ENCODE measurements around the gene TBC1D12.
A peak's percentile ranks its signal among the peaks of the same experiment; 100 is the strongest.

Gene TBC1D12

GRCh38 chr10:94397549-94398370, 4.6 kb upstream of the TBC1D12 start:
- DNase-seq (ENCODE audit: insufficient read length, low spot score) (peak; percentile 63), FAIRE-seq (peak; percentile 96)
- TF ChIP-seq POLR2A (IDR thresholded peaks at IDR 0.05; ENCODE audit: low read depth, low read length): no peak

GRCh38 chr10:94398762-94399161, 3.6 kb upstream of the TBC1D12 start:
- no peak for DNase-seq (ENCODE audit: insufficient read length, low spot score)
- TF ChIP-seq POLR2A (IDR thresholded peaks at IDR 0.05; ENCODE audit: low read depth, low read length): no peak
- FAIRE-seq: no peak

GRCh38 chr10:94402843-94403379, 570 bp downstream of the TBC1D12 start:
- TF ChIP-seq POLR2A (IDR thresholded peaks at IDR 0.05; ENCODE audit: low read depth, low read length): no peak
- DNase-seq (ENCODE audit: insufficient read length, low spot score) (peak; percentile 38), FAIRE-seq (no peak)

GRCh38 chr10:94403380-94404213, 1.3 kb downstream of the TBC1D12 start:
- TF ChIP-seq POLR2A (IDR thresholded peaks at IDR 0.05; ENCODE audit: low read depth, low read length): no peak
- DNase-seq (ENCODE audit: insufficient read length, low spot score) (peak; percentile 54), FAIRE-seq (peak; percentile 74)

- DNase-seq (ENCODE audit: insufficient read length, low spot score): no peak
- no peak for TF ChIP-seq POLR2A (IDR thresholded peaks at IDR 0.05; ENCODE audit: low read depth, low read length)
- FAIRE-seq: no peak
Measured at GRCh38 chr10:94405406-94405805, 3.1 kb downstream of the TBC1D12 start.

- peak; percentile 84 for FAIRE-seq
- no peak for DNase-seq (ENCODE audit: insufficient read length, low spot score)
Measured at GRCh38 chr10:94407668-94408067, 5.3 kb downstream of the TBC1D12 start.

GRCh38 chr10:94409021-94409657, 6.8 kb downstream of the TBC1D12 start:
- TF ChIP-seq POLR2A (IDR thresholded peaks at IDR 0.05; ENCODE audit: low read depth, low read length): no peak
- FAIRE-seq: peak; percentile 73
- no peak for DNase-seq (ENCODE audit: insufficient read length, low spot score)

More at GRCh38 chr10:94407668-94408067, 5.3 kb downstream of the TBC1D12 start:
- TF ChIP-seq POLR2A (IDR thresholded peaks at IDR 0.05; ENCODE audit: low read depth, low read length): no peak

GRCh38 chr10:94411304-94411703, 9.0 kb downstream of the TBC1D12 start:
- no peak for TF ChIP-seq POLR2A (IDR thresholded peaks at IDR 0.05; ENCODE audit: low read depth, low read length)
- no peak for DNase-seq (ENCODE audit: insufficient read length, low spot score)
- FAIRE-seq: peak; percentile 72

GRCh38 chr10:94412449-94412848, 10.1 kb downstream of the TBC1D12 start:
- FAIRE-seq (no peak), DNase-seq (ENCODE audit: insufficient read length, low spot score) (no peak)
- no peak for TF ChIP-seq POLR2A (IDR thresholded peaks at IDR 0.05; ENCODE audit: low read depth, low read length)

GRCh38 chr10:94413361-94413760, 11.0 kb downstream of the TBC1D12 start:
- FAIRE-seq (peak; percentile 84), DNase-seq (ENCODE audit: insufficient read length, low spot score) (no peak)
- no peak for TF ChIP-seq POLR2A (IDR thresholded peaks at IDR 0.05; ENCODE audit: low read depth, low read length)

- TF ChIP-seq POLR2A (IDR thresholded peaks at IDR 0.05; ENCODE audit: low read depth, low read length): no peak
- no peak for DNase-seq (ENCODE audit: insufficient read length, low spot score)
- FAIRE-seq: peak; percentile 82
Measured at GRCh38 chr10:94416896-94417295, 14.6 kb downstream of the TBC1D12 start.

- TF ChIP-seq POLR2A (IDR thresholded peaks at IDR 0.05; ENCODE audit: low read depth, low read length): no peak
- DNase-seq (ENCODE audit: insufficient read length, low spot score) (no peak), FAIRE-seq (no peak)
Measured at GRCh38 chr10:94417321-94417720, 15.0 kb downstream of the TBC1D12 start.

- FAIRE-seq (no peak), DNase-seq (ENCODE audit: insufficient read length, low spot score) (no peak)
- TF ChIP-seq POLR2A (IDR thresholded peaks at IDR 0.05; ENCODE audit: low read depth, low read length): no peak
Measured at GRCh38 chr10:94420516-94420915, 18.2 kb downstream of the TBC1D12 start.
